Measurements from ENCODE around the gene MRPS9. TPM values are rescaled to one million over a fixed set of nuclear protein-coding genes. Genes with fewer than 3 reads are reported as not detected.

Gene MRPS9
- 10 to 100 TPM; 34.9 to 79.5 (median 38.6) TPM for total RNA-seq

DNA sequence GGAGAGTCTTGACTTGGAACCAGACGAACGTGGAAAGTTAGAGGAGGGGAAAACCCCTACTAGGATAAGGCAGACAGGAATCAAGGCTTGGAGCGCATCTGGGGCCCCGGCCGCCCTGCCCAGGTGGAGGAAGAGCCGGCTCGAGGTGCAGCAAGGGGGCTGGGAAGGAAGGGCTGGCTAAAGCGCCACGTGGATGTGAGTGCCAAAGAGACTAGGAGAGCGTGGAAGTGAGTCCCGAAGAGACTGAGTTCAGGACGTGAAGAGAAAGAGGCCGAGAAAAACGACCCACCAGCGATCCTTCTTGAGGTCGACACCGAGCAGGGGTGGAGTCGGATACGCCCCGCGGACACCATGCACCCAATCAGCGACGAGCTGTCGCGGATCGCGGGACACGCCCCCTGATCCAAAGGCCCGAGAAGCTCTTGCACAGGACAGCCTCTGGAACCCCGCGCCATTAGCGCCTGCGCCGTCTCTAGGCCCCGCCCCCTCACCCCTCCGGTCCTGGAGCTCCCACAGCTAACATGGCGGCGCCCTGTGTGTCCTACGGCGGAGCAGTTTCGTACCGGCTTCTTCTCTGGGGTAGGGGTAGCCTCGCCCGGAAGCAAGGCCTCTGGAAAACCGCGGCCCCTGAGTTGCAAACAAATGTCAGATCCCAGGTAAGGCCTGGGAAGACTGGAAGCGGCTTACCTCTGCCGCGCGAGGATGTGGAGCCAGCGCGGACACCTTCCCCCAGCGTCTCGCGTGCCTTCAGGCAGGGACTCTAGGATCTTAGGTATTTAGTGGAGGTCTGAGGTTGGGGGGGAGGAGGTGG, at the start of gene MRPS9:
Gene MRPS9 (plus strand): TSS at position 498 of the 811 bp plus-strand sequence. CDS start 24 bp downstream, at position 522.
- TF ChIP-seq POLR2A (IDR thresholded peaks at IDR 0.05): peak; percentile 34 to 36
- TF ChIP-seq, protein P1, sequence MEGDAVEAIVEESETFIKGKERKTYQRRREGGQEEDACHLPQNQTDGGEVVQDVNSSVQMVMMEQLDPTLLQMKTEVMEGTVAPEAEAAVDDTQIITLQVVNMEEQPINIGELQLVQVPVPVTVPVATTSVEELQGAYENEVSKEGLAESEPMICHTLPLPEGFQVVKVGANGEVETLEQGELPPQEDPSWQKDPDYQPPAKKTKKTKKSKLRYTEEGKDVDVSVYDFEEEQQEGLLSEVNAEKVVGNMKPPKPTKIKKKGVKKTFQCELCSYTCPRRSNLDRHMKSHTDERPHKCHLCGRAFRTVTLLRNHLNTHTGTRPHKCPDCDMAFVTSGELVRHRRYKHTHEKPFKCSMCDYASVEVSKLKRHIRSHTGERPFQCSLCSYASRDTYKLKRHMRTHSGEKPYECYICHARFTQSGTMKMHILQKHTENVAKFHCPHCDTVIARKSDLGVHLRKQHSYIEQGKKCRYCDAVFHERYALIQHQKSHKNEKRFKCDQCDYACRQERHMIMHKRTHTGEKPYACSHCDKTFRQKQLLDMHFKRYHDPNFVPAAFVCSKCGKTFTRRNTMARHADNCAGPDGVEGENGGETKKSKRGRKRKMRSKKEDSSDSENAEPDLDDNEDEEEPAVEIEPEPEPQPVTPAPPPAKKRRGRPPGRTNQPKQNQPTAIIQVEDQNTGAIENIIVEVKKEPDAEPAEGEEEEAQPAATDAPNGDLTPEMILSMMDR (IDR thresholded peaks at IDR 0.05 in 4 of 5, conservative IDR thresholded peaks at IDR 0.05 in 1 of 5): no peak
- no peaks in the 10 kb centered on the region for H3K27me3 ChIP-seq
- peak within 1 kb of the TSS; percentile 68 to 96 (median 86) for H3K4me3 ChIP-seq
- intact Hi-C loops (cut with DNase I; ENCODE audit: low total_unique reads): no loop called here
- DNase-seq (peak; percentile 97 to 98), ATAC-seq (peak; percentile 99)
- H3K36me3 ChIP-seq: no peaks in the 10 kb centered on the region
- in situ Hi-C loops (cut with MboI; ENCODE audit: low sequenced_read_pairs in 4 of 4): no loop called here
- peaks cover 14 to 22% of the 10 kb centered on the region in 2 donors for H3K4me1 ChIP-seq
- peak within 1 kb of the TSS; percentile 86 to 89 (median 86) for H3K27ac ChIP-seq
- no peaks in the 10 kb centered on the region for H3K9me3 ChIP-seq

DNA sequence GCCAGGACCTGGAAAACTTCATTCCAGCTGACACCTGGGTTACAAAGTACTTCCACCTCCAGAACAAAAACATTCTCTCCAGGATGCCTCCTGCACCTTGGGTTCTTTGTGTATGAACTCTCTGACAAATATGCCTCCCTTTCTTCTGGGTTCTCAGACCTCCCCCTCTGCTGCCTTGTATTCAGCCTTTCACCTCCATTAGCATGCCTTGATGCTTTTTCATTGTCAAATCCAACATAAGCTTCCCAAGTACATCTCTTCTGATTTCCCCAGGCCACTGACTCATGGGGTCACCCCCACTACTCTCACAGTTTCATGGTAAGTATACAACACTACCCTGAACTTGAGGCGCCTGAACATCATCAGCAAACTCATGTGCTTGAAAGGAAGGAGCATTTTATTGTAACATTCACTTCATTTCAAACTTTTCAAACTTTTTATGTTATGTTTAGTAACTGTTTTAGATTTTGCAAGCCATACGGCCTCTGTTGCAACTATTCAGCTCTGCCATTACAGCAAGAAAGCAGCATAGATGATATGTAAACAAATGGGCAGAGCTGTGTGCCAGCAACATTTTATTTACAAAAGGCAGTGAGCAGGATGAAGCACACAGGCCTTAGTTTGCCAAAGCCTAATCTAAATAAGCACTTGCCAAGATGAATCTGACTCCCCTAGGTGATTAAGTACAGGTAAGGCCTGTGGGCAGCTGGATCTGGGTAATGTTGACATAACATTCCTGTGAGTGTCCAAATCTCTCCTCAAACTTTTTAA, 32.5 kb upstream of the MRPS9 start:
- in situ Hi-C loops (cut with MboI; ENCODE audit: low sequenced_read_pairs in 4 of 4): no loop called here
- no peaks in the 10 kb centered on the region for H3K4me1 ChIP-seq
- no peak overlapping the region for H3K4me3 ChIP-seq
- H3K27ac ChIP-seq: no peak overlapping the region
- intact Hi-C loops (cut with DNase I; ENCODE audit: low total_unique reads): no loop called here
- TF ChIP-seq, protein P1 (IDR thresholded peaks at IDR 0.05 in 4 of 5, conservative IDR thresholded peaks at IDR 0.05 in 1 of 5): no peak
- no peak for TF ChIP-seq POLR2A (IDR thresholded peaks at IDR 0.05)
- no peaks in the 10 kb centered on the region for H3K27me3 ChIP-seq
- DNase-seq (no peak), ATAC-seq (no peak)
- no peaks in the 10 kb centered on the region for H3K9me3 ChIP-seq
- no peaks in the 10 kb centered on the region for H3K36me3 ChIP-seq

DNA sequence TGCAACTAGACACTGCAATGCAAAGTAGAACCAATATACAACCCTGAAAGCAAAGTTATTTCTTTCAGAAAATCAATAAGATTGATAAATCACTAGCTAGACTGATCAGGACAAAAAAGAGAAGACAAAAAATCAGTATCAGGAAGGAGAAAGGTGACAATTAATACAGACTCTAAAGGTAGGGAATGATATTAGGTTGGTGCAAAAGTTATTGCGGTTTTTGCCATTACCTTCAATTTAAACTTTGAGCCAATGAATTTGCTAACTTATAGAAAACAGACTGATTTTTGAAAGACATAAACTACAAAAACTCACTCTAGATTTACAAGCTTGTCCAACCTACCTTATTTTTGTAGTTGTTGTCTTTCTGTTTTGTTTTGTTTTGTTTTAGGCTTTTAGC, 30.5 kb upstream of the MRPS9 start:
- TF ChIP-seq POLR2A (IDR thresholded peaks at IDR 0.05): no peak
- TF ChIP-seq, protein P1 (IDR thresholded peaks at IDR 0.05 in 4 of 5, conservative IDR thresholded peaks at IDR 0.05 in 1 of 5): no peak
- intact Hi-C loops (cut with DNase I; ENCODE audit: low total_unique reads): no loop called here
- no peak overlapping the region for H3K27ac ChIP-seq
- no peaks in the 10 kb centered on the region for H3K9me3 ChIP-seq
- in situ Hi-C loops (cut with MboI; ENCODE audit: low sequenced_read_pairs in 4 of 4): no loop called here
- H3K4me1 ChIP-seq: no peaks in the 10 kb centered on the region
- no peaks in the 10 kb centered on the region for H3K36me3 ChIP-seq
- DNase-seq (no peak), ATAC-seq (no peak)
- no peak overlapping the region for H3K4me3 ChIP-seq
- no peaks in the 10 kb centered on the region for H3K27me3 ChIP-seq

DNA sequence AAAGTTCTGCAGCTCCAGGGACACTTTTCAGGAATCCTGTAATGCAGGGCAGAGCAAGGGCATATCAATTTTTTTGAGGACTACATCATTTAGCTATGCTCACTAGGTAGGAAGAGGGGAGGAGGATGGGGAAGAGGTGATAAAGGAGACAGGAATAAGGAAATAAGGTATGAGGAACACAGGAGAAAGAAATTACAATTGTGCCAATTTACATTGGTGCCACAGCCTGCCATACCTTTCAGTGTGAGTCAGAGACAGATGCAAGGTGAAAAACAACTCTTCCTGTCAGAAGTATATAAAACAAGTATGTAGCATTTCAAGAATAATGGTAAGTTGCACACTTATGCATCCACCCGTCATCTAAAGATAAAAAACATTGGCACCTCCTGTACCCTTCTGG, 5.4 kb upstream of the MRPS9 start:
- no peak overlapping the region for H3K4me3 ChIP-seq
- TF ChIP-seq, protein P1 (IDR thresholded peaks at IDR 0.05 in 4 of 5, conservative IDR thresholded peaks at IDR 0.05 in 1 of 5): no peak
- no peak for TF ChIP-seq POLR2A (IDR thresholded peaks at IDR 0.05)
- DNase-seq (no peak), ATAC-seq (no peak)
- H3K27me3 ChIP-seq: no peaks in the 10 kb centered on the region
- H3K36me3 ChIP-seq: no peaks in the 10 kb centered on the region
- no peaks in the 10 kb centered on the region for H3K9me3 ChIP-seq
- intact Hi-C loops (cut with DNase I; ENCODE audit: low total_unique reads): no loop called here
- in situ Hi-C loops (cut with MboI; ENCODE audit: low sequenced_read_pairs in 4 of 4): no loop called here
- peaks cover 4 to 9% of the 10 kb centered on the region in 2 donors for H3K4me1 ChIP-seq
- no peak overlapping the region for H3K27ac ChIP-seq

Measured in gastrocnemius medialis (tissue), 4 donors.